ENCODE data around the gene CLDN24. TPM values are rescaled to one million over a fixed set of nuclear protein-coding genes. Genes with fewer than 3 reads are reported as not detected.
A peak's percentile ranks its signal among the peaks of the same experiment; 100 is the strongest.

CLDN24 gene
- total RNA-seq, 1 donor from 2014 or later = not detected

GRCh38 chr4:183353557-183353956, 31.3 kb upstream of the CLDN24 start:
- Mint-ChIP-seq H3K9me3 (peaks cover 7% of the 10 kb centered on the region), H3K36me3 (no peaks in the 10 kb centered on the region), H3K27me3 (ENCODE audit: insufficient read depth, low read depth) (peaks cover 16% of the 10 kb centered on the region), H3K4me1 (peaks cover 25% of the 10 kb centered on the region), H3K4me3 (no peak overlapping the region), H3K27ac (no peak overlapping the region)
- no peaks in the 10 kb centered on the region for H3K36me3 ChIP-seq
- H3K79me2 ChIP-seq (ENCODE audit: low read depth) = no peaks in the 10 kb centered on the region
- H3K9ac ChIP-seq = no peak overlapping the region
- no peaks in the 10 kb centered on the region for H3K27me3 ChIP-seq
- no peak overlapping the region for H3K27ac ChIP-seq
- no peaks in the 10 kb centered on the region for H3K4me1 ChIP-seq
- H4K20me1 ChIP-seq (ENCODE audit: low read depth) = no peaks in the 10 kb centered on the region
- H3K9me3 ChIP-seq (ENCODE audit: low read depth) = no peaks in the 10 kb centered on the region
- no peak overlapping the region for H3K4me3 ChIP-seq
- TF ChIP-seq EZH2 (IDR thresholded peaks at IDR 0.05) = no peak
- TF ChIP-seq EZH2phosphoT487 (IDR thresholded peaks at IDR 0.05) = no peak
- no peak for TF ChIP-seq CTCF (IDR thresholded peaks at IDR 0.05)
- H2AFZ ChIP-seq (replicated peaks) = no peak overlapping the region
- no peak for DNase-seq (ENCODE audit: low spot score)
- H3F3A ChIP-seq (ENCODE audit: low read depth) = no peaks in the 10 kb centered on the region
- no peak overlapping the region for H3K4me2 ChIP-seq

DNA sequence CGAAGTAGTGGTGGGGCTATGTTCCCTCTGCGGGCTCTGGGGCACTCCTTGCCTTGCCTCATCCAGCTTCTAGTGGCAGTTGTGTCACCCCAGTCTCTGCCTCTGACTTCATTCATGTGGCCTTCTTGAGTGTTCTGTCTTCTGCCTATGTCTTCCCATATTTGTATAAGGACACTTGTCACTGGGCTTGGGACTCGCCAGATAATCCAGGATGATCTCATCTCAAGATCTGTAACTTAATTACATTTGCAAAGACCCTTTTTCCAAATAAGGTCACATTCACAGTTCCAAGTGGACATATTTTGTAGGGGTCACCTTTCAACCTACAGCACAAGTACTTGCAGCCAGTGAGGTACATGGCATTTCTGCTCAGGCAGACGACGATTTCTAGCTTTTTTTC, 30.3 kb upstream of the CLDN24 start:
- Mint-ChIP-seq H3K36me3 (no peaks in the 10 kb centered on the region), H3K4me1 (peaks cover 21% of the 10 kb centered on the region), H3K27ac (no peak overlapping the region), H3K4me3 (no peak overlapping the region), H3K27me3 (ENCODE audit: insufficient read depth, low read depth) (peaks cover 18% of the 10 kb centered on the region), H3K9me3 (peaks cover 8% of the 10 kb centered on the region)
- H3K4me1 ChIP-seq = no peaks in the 10 kb centered on the region
- no peaks in the 10 kb centered on the region for H3K27me3 ChIP-seq
- H3K79me2 ChIP-seq (ENCODE audit: low read depth) = no peaks in the 10 kb centered on the region
- DNase-seq (ENCODE audit: low spot score) = no peak
- TF ChIP-seq CTCF (IDR thresholded peaks at IDR 0.05) (no peak), EZH2 (IDR thresholded peaks at IDR 0.05) (no peak), EZH2phosphoT487 (IDR thresholded peaks at IDR 0.05) (no peak)
- H4K20me1 ChIP-seq (ENCODE audit: low read depth) = no peaks in the 10 kb centered on the region
- H3K36me3 ChIP-seq = no peaks in the 10 kb centered on the region
- no peaks in the 10 kb centered on the region for H3K9me3 ChIP-seq (ENCODE audit: low read depth)
- no peak overlapping the region for H3K27ac ChIP-seq
- H2AFZ ChIP-seq (replicated peaks) = no peak overlapping the region
- H3K4me2 ChIP-seq = no peak overlapping the region
- no peak overlapping the region for H3K9ac ChIP-seq
- no peak overlapping the region for H3K4me3 ChIP-seq
- H3F3A ChIP-seq (ENCODE audit: low read depth) = no peaks in the 10 kb centered on the region

- no peak overlapping the region for H3K4me3 ChIP-seq
- H3K4me3 Mint-ChIP-seq = no peak overlapping the region
- H3K9me3 Mint-ChIP-seq = peaks cover 8% of the 10 kb centered on the region
- H3K27me3 Mint-ChIP-seq (ENCODE audit: insufficient read depth, low read depth) = peaks cover 21% of the 10 kb centered on the region
- no peaks in the 10 kb centered on the region for H3F3A ChIP-seq (ENCODE audit: low read depth)
- no peaks in the 10 kb centered on the region for H3K79me2 ChIP-seq (ENCODE audit: low read depth)
- no peaks in the 10 kb centered on the region for H3K36me3 Mint-ChIP-seq
- H3K27ac ChIP-seq = no peak overlapping the region
- no peaks in the 10 kb centered on the region for H4K20me1 ChIP-seq (ENCODE audit: low read depth)
- no peak for DNase-seq (ENCODE audit: low spot score)
- H3K4me2 ChIP-seq = no peak overlapping the region
- H3K9ac ChIP-seq = no peak overlapping the region
- TF ChIP-seq CTCF (IDR thresholded peaks at IDR 0.05) (no peak), EZH2phosphoT487 (IDR thresholded peaks at IDR 0.05) (no peak), EZH2 (IDR thresholded peaks at IDR 0.05) (no peak)
- peak overlapping the region; percentile 42 for H3K27ac Mint-ChIP-seq
- no peaks in the 10 kb centered on the region for H3K36me3 ChIP-seq
- no peaks in the 10 kb centered on the region for H3K9me3 ChIP-seq (ENCODE audit: low read depth)
- peak overlapping the region; percentile 17 for H2AFZ ChIP-seq (replicated peaks)
- peaks cover 20% of the 10 kb centered on the region for H3K4me1 Mint-ChIP-seq
- no peaks in the 10 kb centered on the region for H3K27me3 ChIP-seq
- H3K4me1 ChIP-seq = peaks cover 3% of the 10 kb centered on the region
Observed at GRCh38 chr4:183350317-183351071, 28.3 kb upstream of the CLDN24 start.
